Natural killer cell (primary cell): ENCODE measurements around the gene CTDP1. TPM values are rescaled to one million over a fixed set of nuclear protein-coding genes. Genes with fewer than 3 reads are reported as not detected.

Source experiments
- ATAC-seq, 3 donors: fragments of 150-1000 bp in 2 of 3; fragments of 200-7000 bp in 1 of 3; cut with Tn5 transposase; 1 replicate in 1 of 3; 2 replicates in 2 of 3; pipeline ENCODE4 v1.10.0; 2021; ENCODE audit warnings: mild to moderate bottlenecking in 2 of 3, moderate library complexity in 2 of 3
- DNase-seq, 2 donors: peaks; one replicate each; pipeline versions ENCODE4 v3.0.0 to v3.0.0-alpha.2; 2013 to 2021; ENCODE audit warnings: mixed read lengths in 1 of 2
- H3K27ac ChIP-seq: one replicate; pipeline ENCODE4 v1.5.1; 2013; ENCODE audit warnings: mild to moderate bottlenecking, low read length
- H3K27me3 ChIP-seq: one replicate; pipeline ENCODE4 v1.6.1; 2013; ENCODE audit warnings: low read length; ENCODE audit not compliant: control insufficient read depth, insufficient read depth
- H3K36me3 ChIP-seq: one replicate; pipeline ENCODE4 v1.6.1; 2013; ENCODE audit warnings: low read length; ENCODE audit not compliant: control insufficient read depth, insufficient read depth
- H3K4me1 ChIP-seq: one replicate; pipeline ENCODE4 v1.6.1; 2013; ENCODE audit warnings: low read length; ENCODE audit not compliant: control insufficient read depth, insufficient read depth
- H3K4me3 ChIP-seq: one replicate; pipeline ENCODE4 v1.5.1; 2013; ENCODE audit warnings: low read length
- H3K9me3 ChIP-seq: one replicate; pipeline ENCODE4 v1.6.1; 2013; ENCODE audit warnings: low read length; ENCODE audit not compliant: control insufficient read depth, insufficient read depth
- H3K27ac Mint-ChIP-seq, 2 donors: one replicate each; pipeline ENCODE4 v1.8.0; 2022; ENCODE audit warnings: mild to moderate bottlenecking in 2 of 2, mixed read lengths in 2 of 2, moderate library complexity in 1 of 2
- H3K27me3 Mint-ChIP-seq, 2 donors: one replicate each; pipeline ENCODE4 v1.8.0; 2022; ENCODE audit warnings: low read depth in 2 of 2, mixed read lengths in 2 of 2
- H3K36me3 Mint-ChIP-seq: one replicate; pipeline ENCODE4 v1.8.0; 2022; ENCODE audit warnings: mixed read lengths
- H3K4me1 Mint-ChIP-seq, 2 donors: one replicate each; pipeline ENCODE4 v1.8.0; 2022; ENCODE audit warnings: mixed read lengths in 2 of 2
- H3K4me3 Mint-ChIP-seq: one replicate; pipeline ENCODE4 v1.8.0; 2022; ENCODE audit warnings: mild to moderate bottlenecking, moderate library complexity, mixed read lengths
- H3K9me3 Mint-ChIP-seq, 2 donors: one replicate each; pipeline ENCODE4 v1.8.0; 2022; ENCODE audit warnings: mixed read lengths in 2 of 2
- WGBS: methylation state at CpG from one replicate; pipeline ENCODE4 v1.1.7; 2013; ENCODE audit warnings: missing lambda C conversion rate; ENCODE audit not compliant: insufficient coverage; 5-methylcytosine and 5-hydroxymethylcytosine counted together
- intact Hi-C: fragments of 100-400 bp; cut with micrococcal nuclease; formaldehyde crosslinking; loops from one replicate; pipeline ENCODE4 v1.14.2; 2022
- total RNA-seq, 4 donors: library from RNA; stranded (reverse); fragments of 120-200 nt in 1 of 4; gene quantifications; one replicate each; pipeline versions ENCODE4 v1.2.3 to v1.2.4, GENCODE V29; 2013 to 2022
- TF ChIP-seq, protein P1 (sequence below): fragments of 200-600 bp; IDR thresholded peaks from one replicate; pipeline ENCODE4 v1.8.0; 2022; ENCODE audit warnings: antibody characterized with exemption

Gene CTDP1
- total RNA-seq, 3 donors from 2014 or later (not counting 1 experiment from before 2014, with no cell fraction given): 66.9 to 89.4 (median 77.1) TPM

GRCh38 chr18:79753391-79753851 is 73.8 kb downstream of the CTDP1 start:
- DNase-seq (no peak), ATAC-seq (no peak)
- Histone ChIP-seq H3K27me3 (no peaks in the 10 kb centered on the region), H3K9me3 (no peaks in the 10 kb centered on the region), H3K4me1 (no peaks in the 10 kb centered on the region), H3K27ac (no peak overlapping the region), H3K4me3 (no peak overlapping the region), H3K36me3 (peaks cover 30% of the 10 kb centered on the region)
- Mint-ChIP-seq H3K36me3 (no peaks in the 10 kb centered on the region), H3K4me1 (peaks cover 16 to 19% of the 10 kb centered on the region in 2 donors), H3K27me3 (no peaks in the 10 kb centered on the region), H3K9me3 (no peaks in the 10 kb centered on the region), H3K4me3 (no peak overlapping the region), H3K27ac (peak overlapping the region in 1 of 2 donors; percentile 23)
- TF ChIP-seq, protein P1, sequence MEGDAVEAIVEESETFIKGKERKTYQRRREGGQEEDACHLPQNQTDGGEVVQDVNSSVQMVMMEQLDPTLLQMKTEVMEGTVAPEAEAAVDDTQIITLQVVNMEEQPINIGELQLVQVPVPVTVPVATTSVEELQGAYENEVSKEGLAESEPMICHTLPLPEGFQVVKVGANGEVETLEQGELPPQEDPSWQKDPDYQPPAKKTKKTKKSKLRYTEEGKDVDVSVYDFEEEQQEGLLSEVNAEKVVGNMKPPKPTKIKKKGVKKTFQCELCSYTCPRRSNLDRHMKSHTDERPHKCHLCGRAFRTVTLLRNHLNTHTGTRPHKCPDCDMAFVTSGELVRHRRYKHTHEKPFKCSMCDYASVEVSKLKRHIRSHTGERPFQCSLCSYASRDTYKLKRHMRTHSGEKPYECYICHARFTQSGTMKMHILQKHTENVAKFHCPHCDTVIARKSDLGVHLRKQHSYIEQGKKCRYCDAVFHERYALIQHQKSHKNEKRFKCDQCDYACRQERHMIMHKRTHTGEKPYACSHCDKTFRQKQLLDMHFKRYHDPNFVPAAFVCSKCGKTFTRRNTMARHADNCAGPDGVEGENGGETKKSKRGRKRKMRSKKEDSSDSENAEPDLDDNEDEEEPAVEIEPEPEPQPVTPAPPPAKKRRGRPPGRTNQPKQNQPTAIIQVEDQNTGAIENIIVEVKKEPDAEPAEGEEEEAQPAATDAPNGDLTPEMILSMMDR: no peak
- WGBS: 74% methylated on average over 27 of the region's 27 CpGs
- intact Hi-C loops: no loop called here

DNA sequence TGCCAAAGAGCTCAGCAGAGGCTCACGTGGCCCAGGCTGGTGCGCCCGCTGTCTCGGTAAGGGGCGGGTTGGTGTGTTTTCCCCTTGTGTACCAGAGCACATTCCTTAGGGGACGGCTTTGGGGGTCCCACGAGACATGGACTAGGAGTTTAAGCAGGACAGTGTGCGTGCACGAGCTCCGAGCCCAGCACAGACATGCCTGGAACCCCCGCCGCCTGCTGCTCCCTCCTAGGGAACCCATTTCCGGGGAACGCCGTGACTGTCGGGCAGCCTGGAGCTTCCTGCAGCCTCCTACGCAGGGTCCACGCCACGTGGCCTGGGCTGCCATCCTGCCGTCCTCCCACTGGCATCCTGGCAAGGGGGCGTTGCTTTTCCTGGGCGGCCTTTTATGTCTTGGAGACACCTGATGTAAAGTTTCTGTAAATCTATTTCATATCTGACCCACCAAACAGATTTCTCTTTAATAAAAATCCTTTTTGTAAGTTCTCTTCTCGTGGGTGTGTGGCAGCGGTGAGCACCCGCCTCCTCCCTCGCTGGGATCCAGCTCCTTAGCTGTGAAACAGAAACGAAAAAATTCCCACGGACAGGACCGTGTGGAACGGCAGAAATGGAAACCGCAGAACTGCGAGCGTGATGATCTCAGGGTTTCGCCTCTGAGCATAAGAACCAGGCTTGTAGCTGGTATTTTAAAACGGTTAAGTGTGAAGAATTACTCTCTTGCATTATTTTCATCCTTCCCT is 74.6 kb downstream of the CTDP1 start:
- no peak overlapping the region for H3K4me3 ChIP-seq
- WGBS: 98% methylated on average over 35 of the region's 35 CpGs
- TF ChIP-seq, protein P1: no peak
- no peak for DNase-seq
- no peaks in the 10 kb centered on the region for H3K4me1 ChIP-seq
- peaks cover 16 to 19% of the 10 kb centered on the region in 2 donors for H3K4me1 Mint-ChIP-seq
- no peaks in the 10 kb centered on the region for H3K27me3 Mint-ChIP-seq
- intact Hi-C loops: no loop called here
- no peak overlapping the region for H3K27ac ChIP-seq
- ATAC-seq: no peak
- H3K27ac Mint-ChIP-seq: no peak overlapping the region
- H3K4me3 Mint-ChIP-seq: no peak overlapping the region
- H3K9me3 ChIP-seq: no peaks in the 10 kb centered on the region
- H3K27me3 ChIP-seq: no peaks in the 10 kb centered on the region
- no peaks in the 10 kb centered on the region for H3K9me3 Mint-ChIP-seq
- peaks cover 30% of the 10 kb centered on the region for H3K36me3 ChIP-seq
- no peaks in the 10 kb centered on the region for H3K36me3 Mint-ChIP-seq

DNA sequence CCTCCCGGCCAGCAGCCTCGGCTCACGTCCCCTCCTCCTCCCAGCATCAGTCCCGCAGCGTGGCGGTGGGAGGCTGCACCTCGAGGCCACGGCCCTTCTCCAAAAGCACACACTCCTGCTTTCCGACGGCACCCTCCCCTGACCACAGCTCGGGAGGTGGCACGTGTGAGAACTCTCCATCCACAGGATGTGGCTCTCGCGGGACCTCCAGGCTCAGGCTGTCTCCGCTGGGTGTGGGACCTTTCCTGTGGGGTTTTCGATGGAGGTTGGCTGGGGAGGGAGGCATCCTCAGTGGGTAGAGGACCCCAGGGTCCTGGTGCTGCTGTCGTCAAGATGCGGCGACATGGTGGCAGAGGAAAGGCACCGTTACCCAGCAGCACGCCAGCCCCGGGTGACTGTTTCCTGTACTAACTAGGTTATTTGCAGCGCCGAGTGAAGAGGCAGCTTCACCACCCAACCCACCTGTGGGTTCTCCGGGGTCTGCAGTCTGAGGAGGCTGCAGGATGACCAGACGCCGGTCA is 75.3 kb downstream of the CTDP1 start:
- no peaks in the 10 kb centered on the region for H3K4me1 ChIP-seq
- no peaks in the 10 kb centered on the region for H3K27me3 Mint-ChIP-seq
- no peaks in the 10 kb centered on the region for H3K9me3 Mint-ChIP-seq
- no peaks in the 10 kb centered on the region for H3K36me3 Mint-ChIP-seq
- TF ChIP-seq, protein P1: no peak
- H3K27me3 ChIP-seq: no peaks in the 10 kb centered on the region
- H3K4me3 ChIP-seq: no peak overlapping the region
- H3K27ac ChIP-seq: no peak overlapping the region
- intact Hi-C loops: no loop called here
- DNase-seq (no peak), ATAC-seq (no peak)
- no peaks in the 10 kb centered on the region for H3K9me3 ChIP-seq
- H3K4me3 Mint-ChIP-seq: no peak overlapping the region
- H3K4me1 Mint-ChIP-seq: peaks cover 12 to 13% of the 10 kb centered on the region in 2 donors
- WGBS: 95% methylated on average over 27 of the region's 27 CpGs
- H3K36me3 ChIP-seq: peaks cover 26% of the 10 kb centered on the region
- H3K27ac Mint-ChIP-seq: no peak overlapping the region
